ENCODE measurements around the gene EPG5. TPM values are rescaled to one million over a fixed set of nuclear protein-coding genes. Genes with fewer than 3 reads are reported as not detected.

Gene EPG5
- 23.3 to 28.9 TPM (median 24.5 TPM) in 3 replicates for total RNA-seq
- long read RNA-seq, partial matches to known transcripts, result 0 of 4 reads
- long read RNA-seq, other reads (novel, unspliced or antisense), result 4 of 4 reads

- peak within 1 kb of the TSS; percentile 100 for H3K4me3 Mint-ChIP-seq (ENCODE audit: unreplicated experiment)
- H3K27ac Mint-ChIP-seq (ENCODE audit: unreplicated experiment), result peak within 1 kb of the TSS; percentile 99
- H3K36me3 Mint-ChIP-seq (ENCODE audit: low read depth), result peaks cover 5% of the 10 kb centered on the region
- peaks cover 39% of the 10 kb centered on the region for H3K4me1 Mint-ChIP-seq (ENCODE audit: low read depth)
- DNase-seq (ENCODE audit: low spot score), result peak; percentile 97
- TF ChIP-seq CTCF (IDR thresholded peaks at IDR 0.05), result no peak
- H3K27me3 Mint-ChIP-seq (ENCODE audit: low read depth), result no peaks in the 10 kb centered on the region
- no peaks in the 10 kb centered on the region for H3K9me3 Mint-ChIP-seq (ENCODE audit: low read depth)
Measured at GRCh38 chr18:45967007-45967706, at the start of gene EPG5. Gene EPG5, minus strand, starts transcription at chr18:45967329. Its CDS starts 90 bp downstream, at chr18:45967239.

GRCh38 chr18:46013484-46014189, 46.5 kb upstream of the EPG5 start:
- Mint-ChIP-seq H3K4me1 (ENCODE audit: low read depth) (no peaks in the 10 kb centered on the region), H3K9me3 (ENCODE audit: low read depth) (no peaks in the 10 kb centered on the region), H3K4me3 (ENCODE audit: unreplicated experiment) (no peak overlapping the region), H3K36me3 (ENCODE audit: low read depth) (peaks cover 12% of the 10 kb centered on the region), H3K27me3 (ENCODE audit: low read depth) (no peaks in the 10 kb centered on the region), H3K27ac (ENCODE audit: unreplicated experiment) (no peak overlapping the region)
- TF ChIP-seq CTCF (IDR thresholded peaks at IDR 0.05), result no peak
- no peak for DNase-seq (ENCODE audit: low spot score)

- Mint-ChIP-seq H3K9me3 (ENCODE audit: low read depth) (no peaks in the 10 kb centered on the region), H3K27me3 (ENCODE audit: low read depth) (no peaks in the 10 kb centered on the region), H3K4me3 (ENCODE audit: unreplicated experiment) (no peak overlapping the region), H3K36me3 (ENCODE audit: low read depth) (peaks cover 16% of the 10 kb centered on the region), H3K4me1 (ENCODE audit: low read depth) (no peaks in the 10 kb centered on the region), H3K27ac (ENCODE audit: unreplicated experiment) (no peak overlapping the region)
- no peak for TF ChIP-seq CTCF (IDR thresholded peaks at IDR 0.05)
- DNase-seq (ENCODE audit: low spot score), result no peak
Measured at GRCh38 chr18:46010676-46011075, 43.5 kb upstream of the EPG5 start.

GRCh38 chr18:46010050-46010449, 42.9 kb upstream of the EPG5 start:
- H3K4me1 Mint-ChIP-seq (ENCODE audit: low read depth), result no peaks in the 10 kb centered on the region
- peaks cover 16% of the 10 kb centered on the region for H3K36me3 Mint-ChIP-seq (ENCODE audit: low read depth)
- H3K27ac Mint-ChIP-seq (ENCODE audit: unreplicated experiment), result no peak overlapping the region
- H3K9me3 Mint-ChIP-seq (ENCODE audit: low read depth), result no peaks in the 10 kb centered on the region
- TF ChIP-seq CTCF (IDR thresholded peaks at IDR 0.05), result no peak
- DNase-seq (ENCODE audit: low spot score), result no peak
- H3K27me3 Mint-ChIP-seq (ENCODE audit: low read depth), result no peaks in the 10 kb centered on the region
- H3K4me3 Mint-ChIP-seq (ENCODE audit: unreplicated experiment), result no peak overlapping the region

GRCh38 chr18:46009125-46009840, 42.2 kb upstream of the EPG5 start:
- no peak overlapping the region for H3K27ac Mint-ChIP-seq (ENCODE audit: unreplicated experiment)
- H3K36me3 Mint-ChIP-seq (ENCODE audit: low read depth), result peaks cover 18% of the 10 kb centered on the region
- H3K4me1 Mint-ChIP-seq (ENCODE audit: low read depth), result no peaks in the 10 kb centered on the region
- H3K4me3 Mint-ChIP-seq (ENCODE audit: unreplicated experiment), result no peak overlapping the region
- DNase-seq (ENCODE audit: low spot score), result no peak
- H3K27me3 Mint-ChIP-seq (ENCODE audit: low read depth), result no peaks in the 10 kb centered on the region
- TF ChIP-seq CTCF (IDR thresholded peaks at IDR 0.05), result no peak
- H3K9me3 Mint-ChIP-seq (ENCODE audit: low read depth), result peaks cover 4% of the 10 kb centered on the region

All from chondrocyte (in vitro differentiated cells).